K562 treated with DMSO at 1 percent for 4 hours (cell line): ENCODE data around the gene SF3B1. TPM values are rescaled to one million over a fixed set of nuclear protein-coding genes. Genes with fewer than 3 reads are reported as not detected.

Experiments
- total RNA-seq: library from RNA; unstranded; fragments of 300-600 nt; gene quantifications from 2 replicates; pipeline ENCODE4 v1.2.3, GENCODE V29; 2022; ENCODE audit not compliant: insufficient read depth

SF3B1 gene, protein sequence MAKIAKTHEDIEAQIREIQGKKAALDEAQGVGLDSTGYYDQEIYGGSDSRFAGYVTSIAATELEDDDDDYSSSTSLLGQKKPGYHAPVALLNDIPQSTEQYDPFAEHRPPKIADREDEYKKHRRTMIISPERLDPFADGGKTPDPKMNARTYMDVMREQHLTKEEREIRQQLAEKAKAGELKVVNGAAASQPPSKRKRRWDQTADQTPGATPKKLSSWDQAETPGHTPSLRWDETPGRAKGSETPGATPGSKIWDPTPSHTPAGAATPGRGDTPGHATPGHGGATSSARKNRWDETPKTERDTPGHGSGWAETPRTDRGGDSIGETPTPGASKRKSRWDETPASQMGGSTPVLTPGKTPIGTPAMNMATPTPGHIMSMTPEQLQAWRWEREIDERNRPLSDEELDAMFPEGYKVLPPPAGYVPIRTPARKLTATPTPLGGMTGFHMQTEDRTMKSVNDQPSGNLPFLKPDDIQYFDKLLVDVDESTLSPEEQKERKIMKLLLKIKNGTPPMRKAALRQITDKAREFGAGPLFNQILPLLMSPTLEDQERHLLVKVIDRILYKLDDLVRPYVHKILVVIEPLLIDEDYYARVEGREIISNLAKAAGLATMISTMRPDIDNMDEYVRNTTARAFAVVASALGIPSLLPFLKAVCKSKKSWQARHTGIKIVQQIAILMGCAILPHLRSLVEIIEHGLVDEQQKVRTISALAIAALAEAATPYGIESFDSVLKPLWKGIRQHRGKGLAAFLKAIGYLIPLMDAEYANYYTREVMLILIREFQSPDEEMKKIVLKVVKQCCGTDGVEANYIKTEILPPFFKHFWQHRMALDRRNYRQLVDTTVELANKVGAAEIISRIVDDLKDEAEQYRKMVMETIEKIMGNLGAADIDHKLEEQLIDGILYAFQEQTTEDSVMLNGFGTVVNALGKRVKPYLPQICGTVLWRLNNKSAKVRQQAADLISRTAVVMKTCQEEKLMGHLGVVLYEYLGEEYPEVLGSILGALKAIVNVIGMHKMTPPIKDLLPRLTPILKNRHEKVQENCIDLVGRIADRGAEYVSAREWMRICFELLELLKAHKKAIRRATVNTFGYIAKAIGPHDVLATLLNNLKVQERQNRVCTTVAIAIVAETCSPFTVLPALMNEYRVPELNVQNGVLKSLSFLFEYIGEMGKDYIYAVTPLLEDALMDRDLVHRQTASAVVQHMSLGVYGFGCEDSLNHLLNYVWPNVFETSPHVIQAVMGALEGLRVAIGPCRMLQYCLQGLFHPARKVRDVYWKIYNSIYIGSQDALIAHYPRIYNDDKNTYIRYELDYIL
- total RNA-seq, result 50.9 and 61.9 TPM in 2 replicates

DNA sequence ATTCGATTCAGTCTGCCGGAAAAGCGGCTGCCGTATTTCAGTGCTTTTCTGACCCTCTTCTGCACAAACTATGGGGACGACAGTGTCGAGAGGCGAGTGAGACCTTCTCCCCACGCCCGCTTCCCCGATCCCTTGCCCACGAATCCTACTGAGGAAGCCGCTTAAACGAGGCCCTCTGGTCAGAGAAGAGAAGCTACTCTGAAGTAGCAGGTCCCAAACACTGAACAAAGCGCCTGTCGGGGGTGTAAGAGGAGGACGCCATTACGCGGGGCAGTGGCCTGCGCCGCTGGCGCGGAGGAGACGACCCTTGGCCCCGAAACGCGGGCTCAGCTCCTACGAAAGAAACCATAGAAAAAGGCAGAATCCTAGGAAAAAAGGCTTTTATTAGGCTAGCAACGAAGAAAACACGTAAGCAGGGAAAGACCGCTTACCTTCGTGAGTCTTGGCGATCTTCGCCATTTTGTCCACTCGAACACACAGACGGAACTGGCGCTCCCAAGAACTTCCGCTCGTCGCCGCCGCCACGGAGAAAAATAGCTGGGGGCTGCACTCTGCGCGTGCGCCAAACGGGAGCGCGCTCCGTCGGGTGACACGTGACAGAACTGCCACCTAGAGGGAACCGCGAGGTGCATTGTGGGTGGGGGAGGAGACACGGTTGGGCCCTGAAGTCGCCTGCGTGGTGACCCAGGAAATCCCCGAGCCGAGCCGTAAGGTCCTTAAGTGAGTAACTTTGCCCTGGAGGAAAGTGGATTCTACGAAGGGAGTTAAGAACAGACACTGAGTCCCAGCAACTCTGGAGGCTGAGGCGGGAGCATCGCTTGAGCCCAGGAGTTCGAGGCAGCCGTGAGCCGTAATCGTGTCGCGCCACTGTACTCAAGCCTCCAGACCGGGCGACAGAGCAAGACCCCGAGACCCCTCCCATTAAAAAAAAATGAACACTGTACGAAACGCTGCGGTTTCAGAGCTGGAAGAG is at the start of gene SF3B1:
TSS of gene SF3B1 (minus strand) at position 488 of the 973 bp plus-strand sequence. CDS start at position 459, 29 bp downstream.

DNA sequence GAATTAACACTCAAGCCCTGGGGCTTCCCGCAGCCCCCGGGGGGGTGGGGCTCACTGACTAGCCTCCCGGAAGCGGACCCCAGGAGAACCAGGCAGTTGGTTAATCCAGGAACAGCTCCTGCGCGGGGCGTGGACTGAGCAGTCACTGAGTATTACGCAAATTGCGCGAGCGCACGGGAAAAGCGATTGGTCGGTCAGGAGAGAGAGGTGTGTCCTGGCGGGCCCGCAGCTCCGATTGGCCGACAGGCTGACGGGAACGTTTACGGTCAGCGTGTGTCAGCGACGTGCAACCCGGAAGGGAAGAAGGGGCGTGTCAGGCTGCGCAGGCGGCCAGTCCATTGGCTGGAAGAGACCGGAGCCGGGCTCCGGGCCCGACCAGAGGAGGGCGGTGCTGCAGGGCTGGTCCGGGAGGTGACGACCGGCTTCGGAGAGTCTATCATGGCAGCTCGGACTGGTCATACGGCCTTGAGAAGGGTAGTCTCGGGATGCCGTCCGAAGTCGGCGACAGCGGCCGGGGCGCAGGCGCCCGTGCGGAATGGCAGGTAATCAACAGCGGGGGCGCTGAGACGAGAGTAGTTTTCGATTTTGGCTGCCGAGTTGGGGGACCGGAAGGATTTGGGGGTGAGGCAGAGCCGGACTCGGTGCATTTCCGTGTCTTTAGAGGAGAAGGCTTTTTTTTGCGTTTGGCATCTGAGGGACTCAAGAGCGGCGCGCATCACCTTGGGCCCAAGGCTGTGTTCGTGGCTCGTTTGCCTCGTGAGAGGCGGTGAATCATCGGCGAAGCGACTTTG is 18.5 kb upstream of the SF3B1 start, which contains the start of gene COQ10B:
TSS of gene COQ10B (plus strand) at position 430 of the 791 bp plus-strand sequence. CDS start at position 439, 9 bp downstream.

Other genes starting within 250 kb of the SF3B1 start
- not detected in 2 replicates for gene ANKRD44, start 124.2 kb downstream of the SF3B1 start, total RNA-seq
- 7.8 and 10.0 TPM in 2 replicates for gene COQ10B, start 18.5 kb upstream of the SF3B1 start, total RNA-seq
- gene HSPD1, start 64.8 kb upstream of the SF3B1 start, total RNA-seq, result 227 and 231 TPM in 2 replicates
- gene HSPE1, start 65.4 kb upstream of the SF3B1 start, total RNA-seq, result 116 and 135 TPM in 2 replicates
- 14.7 and 15.5 TPM in 2 replicates for gene MOB4, start 81.0 kb upstream of the SF3B1 start, total RNA-seq
- gene RFTN2, start 240.6 kb upstream of the SF3B1 start, total RNA-seq, result not detected in 2 replicates